Astrocyte of the spinal cord (primary cell): ENCODE measurements around the gene BRD7.

ENCODE experiments used
- DNase-seq: peaks from one replicate; pipeline ENCODE4 v3.0.0; 2011; ENCODE audit warnings: low read depth, low spot score
- H3K4me3 ChIP-seq: 2 replicates; pipeline ENCODE4 v1.5.1; 2011; ENCODE audit warnings: low read depth, mild to moderate bottlenecking, low read length, moderate library complexity
- in situ Hi-C: cut with HindIII; loops from 2 replicates; pipeline ENCODE4 v1.10.0; 2017; ENCODE audit warnings: low sequenced_read_pairs
- TF ChIP-seq, protein P1 (sequence below): IDR thresholded peaks from 2 replicates; pipeline ENCODE4 v1.5.1; 2012; ENCODE audit warnings: low read depth, mild to moderate bottlenecking, low read length, inconsistent platforms

Gene BRD7

DNA sequence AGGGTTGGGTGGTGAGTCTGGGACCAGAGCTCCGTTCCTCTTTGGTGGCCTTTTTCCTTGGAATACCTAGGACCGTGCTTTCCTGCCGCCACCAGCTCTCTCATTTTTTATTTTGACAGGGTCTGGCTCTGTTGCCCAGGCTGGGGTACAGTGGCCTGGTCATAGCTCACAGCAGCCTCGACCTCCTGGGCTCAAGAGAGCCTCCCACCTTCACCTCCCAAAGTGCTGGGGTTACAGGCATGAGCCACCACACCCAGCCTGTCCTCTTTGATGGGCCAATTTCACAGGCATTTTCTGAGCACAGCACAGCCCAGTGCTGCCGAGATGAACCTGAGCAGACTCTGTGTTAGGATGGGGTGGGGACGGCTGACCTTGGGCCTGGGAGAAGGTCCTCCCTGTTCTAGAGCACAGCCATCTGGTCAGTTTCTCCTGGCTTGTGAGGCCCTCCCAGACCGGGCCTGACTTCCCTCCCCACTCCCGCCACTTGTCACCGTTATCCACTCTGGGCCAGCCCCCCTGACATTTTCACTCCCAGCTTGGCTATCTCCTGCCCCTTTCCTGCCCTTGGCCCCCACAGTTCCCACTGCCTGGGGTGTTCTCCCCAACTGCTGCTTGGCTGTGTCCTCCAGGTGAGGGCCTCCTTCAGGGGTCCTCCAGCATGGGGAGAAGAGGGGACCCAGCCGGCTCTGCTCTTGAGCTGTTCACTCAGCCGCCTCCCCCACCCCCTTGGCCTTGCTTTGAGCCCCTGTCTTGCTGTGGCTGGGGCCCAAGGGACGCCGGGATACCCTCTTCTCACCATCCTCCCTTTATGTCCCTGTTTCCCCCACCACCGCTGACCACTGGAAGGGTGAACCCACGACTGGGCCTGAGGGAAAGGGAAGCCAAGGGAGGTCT is 97.4 kb downstream of the BRD7 start:
- in situ Hi-C loops: no loop called here
- DNase-seq: no peak
- TF ChIP-seq, protein P1, sequence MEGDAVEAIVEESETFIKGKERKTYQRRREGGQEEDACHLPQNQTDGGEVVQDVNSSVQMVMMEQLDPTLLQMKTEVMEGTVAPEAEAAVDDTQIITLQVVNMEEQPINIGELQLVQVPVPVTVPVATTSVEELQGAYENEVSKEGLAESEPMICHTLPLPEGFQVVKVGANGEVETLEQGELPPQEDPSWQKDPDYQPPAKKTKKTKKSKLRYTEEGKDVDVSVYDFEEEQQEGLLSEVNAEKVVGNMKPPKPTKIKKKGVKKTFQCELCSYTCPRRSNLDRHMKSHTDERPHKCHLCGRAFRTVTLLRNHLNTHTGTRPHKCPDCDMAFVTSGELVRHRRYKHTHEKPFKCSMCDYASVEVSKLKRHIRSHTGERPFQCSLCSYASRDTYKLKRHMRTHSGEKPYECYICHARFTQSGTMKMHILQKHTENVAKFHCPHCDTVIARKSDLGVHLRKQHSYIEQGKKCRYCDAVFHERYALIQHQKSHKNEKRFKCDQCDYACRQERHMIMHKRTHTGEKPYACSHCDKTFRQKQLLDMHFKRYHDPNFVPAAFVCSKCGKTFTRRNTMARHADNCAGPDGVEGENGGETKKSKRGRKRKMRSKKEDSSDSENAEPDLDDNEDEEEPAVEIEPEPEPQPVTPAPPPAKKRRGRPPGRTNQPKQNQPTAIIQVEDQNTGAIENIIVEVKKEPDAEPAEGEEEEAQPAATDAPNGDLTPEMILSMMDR: no peak
- H3K4me3 ChIP-seq: no peak overlapping the region

DNA sequence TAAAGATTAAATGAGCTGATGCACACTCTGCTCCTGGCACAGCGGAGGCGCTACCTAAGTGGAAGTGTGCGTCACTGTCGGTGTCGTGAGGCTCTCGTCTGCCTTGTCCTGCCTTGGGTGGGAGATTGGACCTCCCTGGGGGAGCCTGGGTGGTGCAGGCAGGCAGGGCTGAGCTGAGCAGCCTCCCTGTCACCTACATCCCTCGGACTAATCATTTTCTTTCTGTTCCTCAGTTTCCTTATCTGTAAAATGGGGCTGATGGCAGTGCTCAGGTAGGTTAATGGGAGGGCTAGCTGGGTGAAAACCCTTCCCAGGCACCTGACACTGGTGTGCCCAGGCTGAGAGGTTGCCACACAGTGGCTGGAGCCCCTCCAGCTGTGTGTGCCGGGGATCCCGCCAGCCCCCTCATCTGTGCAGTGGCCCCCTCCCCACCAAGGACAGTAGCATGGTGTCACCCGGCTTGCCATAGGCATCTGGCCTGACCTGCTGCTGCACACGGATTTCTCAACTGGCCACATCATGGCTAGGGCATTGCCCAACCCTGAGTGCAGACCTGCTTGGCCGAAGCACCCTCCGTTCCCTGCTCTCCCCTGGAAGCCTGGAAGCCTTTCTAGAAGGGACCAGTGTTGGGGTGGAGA is 98.2 kb downstream of the BRD7 start:
- DNase-seq: no peak
- no peak overlapping the region for H3K4me3 ChIP-seq
- TF ChIP-seq, protein P1: no peak
- in situ Hi-C loops: no loop called here

DNA sequence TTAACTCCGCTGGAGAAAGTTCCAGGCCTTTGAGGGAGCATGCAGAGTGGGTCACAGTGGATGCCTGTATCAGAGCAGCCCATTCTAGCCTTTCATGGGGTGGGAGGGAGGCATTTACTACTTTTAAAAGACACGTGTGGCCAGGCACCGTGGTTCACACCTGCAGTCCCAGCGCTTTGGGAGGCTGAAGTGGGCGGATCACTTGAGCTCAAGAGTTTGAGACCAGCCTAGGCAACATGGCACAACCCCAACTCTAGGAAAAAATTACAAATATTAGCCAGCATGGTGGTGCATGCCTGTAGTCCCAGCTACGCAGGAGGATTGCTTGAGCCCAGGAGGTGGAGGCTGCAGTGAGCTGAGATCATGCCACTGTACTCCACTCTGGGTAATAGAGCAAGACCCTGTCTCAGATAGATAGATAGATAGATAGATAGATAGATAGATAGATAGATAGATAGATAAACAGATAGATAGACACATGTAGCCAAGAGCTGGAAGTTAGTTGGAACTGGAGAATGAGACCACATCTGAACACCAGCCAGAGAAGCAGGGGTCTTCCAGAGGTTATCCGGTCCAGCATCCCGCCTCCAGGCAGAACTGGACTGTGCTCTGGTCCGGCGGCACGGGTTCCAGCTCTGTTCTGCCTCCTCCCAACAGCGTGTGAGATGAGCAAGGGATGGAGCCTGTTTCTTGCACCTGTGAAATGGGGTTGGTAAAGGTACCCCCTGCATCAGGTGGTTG is 98.8 kb downstream of the BRD7 start:
- TF ChIP-seq, protein P1: no peak
- no peak overlapping the region for H3K4me3 ChIP-seq
- DNase-seq: no peak
- in situ Hi-C loops: no loop called here

DNA sequence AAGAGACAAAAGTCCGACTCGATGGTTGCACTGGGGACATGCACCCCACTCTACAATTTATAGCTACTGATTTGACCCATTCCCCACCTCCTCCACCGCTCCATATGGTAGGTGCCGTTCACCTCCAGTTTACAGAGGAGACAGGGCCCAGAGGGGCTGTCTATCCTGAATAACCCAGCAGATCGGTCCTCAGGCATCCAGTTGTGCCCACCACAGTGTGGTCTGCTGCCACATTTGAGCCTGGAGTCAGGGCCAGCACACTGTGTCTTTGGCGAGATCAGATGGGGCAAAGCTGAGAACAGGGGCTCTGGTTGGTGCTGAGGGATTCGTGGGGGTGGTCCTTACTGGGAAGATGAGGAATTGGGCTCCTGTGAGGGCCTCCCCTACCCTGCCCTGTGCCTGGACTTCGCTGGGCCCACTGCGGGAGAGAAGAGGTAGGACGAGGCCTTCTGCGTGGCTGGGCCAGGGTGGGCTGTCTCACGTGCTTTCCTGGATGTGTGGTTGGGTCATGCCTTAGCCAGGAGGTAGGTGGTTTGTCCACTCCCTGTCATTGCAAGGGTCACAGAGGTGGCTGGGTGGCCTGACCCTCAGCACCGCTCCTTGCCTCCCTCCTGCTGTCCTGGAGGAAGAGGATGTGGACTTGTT is 99.6 kb downstream of the BRD7 start:
- in situ Hi-C loops: no loop called here
- no peak overlapping the region for H3K4me3 ChIP-seq
- TF ChIP-seq, protein P1: no peak
- no peak for DNase-seq

DNA sequence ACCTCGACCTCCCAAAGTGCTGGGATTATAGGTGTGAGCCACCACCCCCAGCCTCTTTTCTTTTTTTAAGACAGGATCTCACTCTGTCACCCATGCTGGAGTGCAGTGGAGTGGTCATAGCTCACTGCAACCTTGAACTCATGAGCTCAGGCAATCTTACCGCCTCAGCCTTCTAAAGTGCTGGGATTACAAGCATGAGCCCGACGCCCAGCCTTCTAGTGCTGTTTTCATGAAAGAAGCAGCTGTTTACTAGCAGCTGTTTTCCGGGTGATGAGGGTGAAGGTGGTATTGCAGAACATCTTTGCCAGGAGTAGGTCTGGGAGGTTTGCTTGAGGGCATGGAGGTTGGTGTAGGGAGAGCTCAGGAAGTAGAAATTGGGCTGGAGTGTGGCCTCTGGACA is 100.4 kb downstream of the BRD7 start:
- no peak overlapping the region for H3K4me3 ChIP-seq
- no peak for DNase-seq

More for the DNA sequence above, 100.4 kb downstream of the BRD7 start:
- in situ Hi-C loops: no loop called here
- TF ChIP-seq, protein P1: no peak
